Gastroesophageal sphincter (tissue), 4 donors: ENCODE data around the gene ABHD1. TPM values are rescaled to one million over a fixed set of nuclear protein-coding genes. Genes with fewer than 3 reads are reported as not detected.
"Not testable (repeated sequence)": the region's sequence is repeated elsewhere in the genome, so short reads cannot be mapped to it uniquely, and the experiment has no call there.

Experiments used
- ATAC-seq: fragments of 150-250 bp; one replicate; pipeline ENCODE4 v1.9.1; 2016; ENCODE audit warnings: mild to moderate bottlenecking, moderate library complexity
- H3K27ac ChIP-seq, 4 donors: fragments of 200-600 bp; sonication (generic) in 3 of 4; 1 replicate in 3 of 4; 2 replicates in 1 of 4; pipeline ENCODE4 v1.5.1; 2016 to 2019
- H3K27me3 ChIP-seq: fragments of 200-600 bp; sonication (generic); one replicate; pipeline ENCODE4 v1.5.1; 2019
- H3K36me3 ChIP-seq, 2 donors: fragments of 200-600 bp; sonication (generic); one replicate each; pipeline ENCODE4 v1.5.1; 2019; ENCODE audit warnings: control low read depth in 1 of 2
- H3K4me1 ChIP-seq, 3 donors: fragments of 200-600 bp; sonication (generic); 1 replicate in 2 of 3; 2 replicates in 1 of 3; pipeline ENCODE4 v1.5.1; 2016 to 2019; ENCODE audit warnings: control low read depth in 2 of 3
- H3K4me3 ChIP-seq, 2 donors: fragments of 200-600 bp; sonication (generic); one replicate each; pipeline ENCODE4 v1.5.1; 2019; ENCODE audit warnings: mild to moderate bottlenecking in 1 of 2, moderate library complexity in 1 of 2
- H3K9me3 ChIP-seq, 3 donors: fragments of 200-600 bp; sonication (generic); one replicate each; pipeline ENCODE4 v1.5.1; 2017 to 2019; ENCODE audit warnings: control low read depth in 2 of 3
- CTCF ChIP-seq, 4 experiments: fragments of 200-600 bp in 2 of 4; fragments of 450-650 bp in 2 of 4; sonication (generic) in 1 of 4; IDR thresholded peaks; one replicate each; pipeline ENCODE4 v1.5.1; 2017 to 2019; ENCODE audit warnings: antibody characterized with exemption in 4 of 4, mild to moderate bottlenecking in 2 of 4, moderate library complexity in 2 of 4
- EP300 ChIP-seq: sonication (generic); formaldehyde crosslinking; IDR thresholded peaks from one replicate; pipeline ENCODE4 v1.6.1; 2017; ENCODE audit warnings: antibody characterized with exemption, mild to moderate bottlenecking
- POLR2A ChIP-seq, 2 donors: fragments of 450-650 bp; IDR thresholded peaks; one replicate each; pipeline ENCODE4 v1.6.1; 2017; ENCODE audit warnings: antibody characterized with exemption in 2 of 2, mild to moderate bottlenecking in 2 of 2, moderate library complexity in 1 of 2
- POLR2AphosphoS5 ChIP-seq: sonication (generic); formaldehyde crosslinking; IDR thresholded peaks from one replicate; pipeline ENCODE4 v1.6.1; 2017; ENCODE audit warnings: antibody characterized with exemption
- WGBS, 2 donors: methylation state at CpG; one replicate each; pipeline ENCODE4 v1.1.5; 2018; ENCODE audit warnings: low coverage in 1 of 2; 5-methylcytosine and 5-hydroxymethylcytosine counted together
- total RNA-seq, 4 donors: library from RNA; depleted of rRNA; stranded (reverse); fragments of >200 nt; gene quantifications; one replicate each; pipeline ENCODE4 v1.1.0, GENCODE V29; 2016

Gene ABHD1
- 1 to 10 TPM in 1 of 4 donors, not detected in 3; 1.5 TPM for total RNA-seq

DNA sequence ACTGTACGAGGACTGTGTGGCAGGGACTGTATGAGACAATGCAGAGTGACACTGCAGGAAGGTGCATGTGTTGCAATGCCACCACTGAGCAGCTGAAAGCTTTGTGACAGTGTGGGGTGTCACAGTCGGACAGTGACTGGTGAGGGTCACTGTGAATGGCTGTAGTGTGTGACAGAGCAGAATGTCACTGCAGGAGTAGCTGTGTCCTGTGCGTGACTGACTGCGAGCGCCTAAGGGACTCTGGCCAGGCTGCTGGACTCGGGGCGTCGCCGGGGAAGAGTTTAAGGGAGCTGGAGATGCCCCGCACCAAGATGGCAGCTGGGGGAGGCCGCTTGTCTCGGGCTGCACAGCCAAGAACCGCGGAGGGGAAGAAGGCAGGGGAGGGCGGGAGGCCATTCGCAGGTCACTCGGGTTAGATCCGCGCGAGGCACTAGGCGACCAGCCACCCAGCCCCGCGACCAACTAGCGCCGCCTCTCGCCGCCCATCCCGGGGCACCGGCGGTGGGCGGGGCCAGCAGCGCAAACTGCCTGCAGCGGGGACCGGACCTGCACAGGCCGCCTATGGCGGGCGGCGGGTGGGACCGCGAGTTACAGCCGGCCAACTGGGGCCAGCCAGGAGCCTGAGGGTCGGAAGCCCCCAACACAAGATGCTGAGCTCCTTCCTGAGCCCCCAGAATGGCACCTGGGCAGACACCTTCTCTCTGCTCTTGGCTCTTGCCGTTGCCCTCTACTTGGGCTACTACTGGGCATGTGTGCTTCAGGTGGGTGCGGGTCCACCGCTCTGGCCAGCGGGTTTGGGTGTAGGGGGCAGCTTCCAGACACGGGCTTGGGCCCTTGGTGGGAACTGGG, at the start of gene ABHD1:
TSS of gene ABHD1 (plus strand) at position 514 of the 849 bp plus-strand sequence. CDS start at position 648, 134 bp downstream.
- peak within 1 kb of the TSS; percentile 44 to 69 for H3K4me3 ChIP-seq
- 6 to 7% methylated on average over 16 to 19 of the region's 47 CpGs for WGBS, 2 donors
- H3K4me1 ChIP-seq, result peaks cover 0 to 21% (median 2%) of the 10 kb centered on the region in 3 donors
- no peaks in the 10 kb centered on the region for H3K9me3 ChIP-seq
- no peak for TF ChIP-seq POLR2AphosphoS5
- peak in 1 of 4 experiments; percentile 27 for TF ChIP-seq CTCF (IDR thresholded peaks at IDR 0.05)
- peak in 1 of 2 donors; percentile 30 for TF ChIP-seq POLR2A (IDR thresholded peaks at IDR 0.05)
- no peaks in the 10 kb centered on the region for H3K36me3 ChIP-seq
- peak within 1 kb of the TSS in 3 of 4 donors; percentile 27 to 62 (median 55) for H3K27ac ChIP-seq
- peak; percentile 81 for ATAC-seq
- peaks cover 13% of the 10 kb centered on the region for H3K27me3 ChIP-seq

GRCh38 chr2:27074738-27075565, 48.7 kb upstream of the ABHD1 start:
- H3K9me3 ChIP-seq, result no peaks in the 10 kb centered on the region
- peaks cover 0 to 4% of the 10 kb centered on the region in 2 donors for H3K36me3 ChIP-seq
- no peak for ATAC-seq
- H3K27me3 ChIP-seq, result no peaks in the 10 kb centered on the region
- H3K4me3 ChIP-seq, result no peak overlapping the region
- peak overlapping the region; percentile 21 to 98 (median 96) for H3K27ac ChIP-seq
- WGBS, 2 donors, result 29 to 47% methylated on average over 3 to 4 of the region's 4 CpGs
- H3K4me1 ChIP-seq, result peaks cover 3 to 91% (median 33%) of the 10 kb centered on the region in 3 donors
- no peak for TF ChIP-seq POLR2A (IDR thresholded peaks at IDR 0.05)
- TF ChIP-seq EP300, result no peak
- no peak for TF ChIP-seq CTCF (IDR thresholded peaks at IDR 0.05)
- TF ChIP-seq POLR2AphosphoS5, result no peak

DNA sequence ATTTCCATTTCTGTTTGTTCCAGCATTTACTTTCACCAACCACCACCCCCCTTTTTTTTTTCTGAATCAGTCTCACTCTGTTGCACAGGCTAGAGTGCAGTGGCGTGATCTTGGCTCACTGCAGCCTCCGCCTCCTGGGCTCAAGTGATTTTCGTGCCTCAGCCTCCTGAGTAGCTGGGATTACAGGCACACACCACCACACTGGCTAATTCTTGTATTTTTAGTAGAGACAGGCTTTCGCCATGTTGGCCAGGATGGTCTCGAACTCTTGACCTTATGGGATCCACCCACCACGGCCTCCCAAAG, 48.1 kb upstream of the ABHD1 start:
- H3K27me3 ChIP-seq, H3K36me3 ChIP-seq, H3K9me3 ChIP-seq, ATAC-seq, H3K4me3 ChIP-seq: not testable (repeated sequence)
- 17 to 75% methylated on average over 1 to 4 of the region's 6 CpGs for WGBS, 2 donors
- H3K4me1 ChIP-seq, result peaks cover 0 to 91% (median 33%) of the 10 kb centered on the region in 3 donors
- H3K27ac ChIP-seq, result peak overlapping the region in 3 of 4 donors; percentile 96 to 98 (median 97)

- Histone ChIP-seq H3K27ac (peak overlapping the region in 3 of 4 donors; percentile 96 to 98 (median 97)), H3K27me3 (no peaks in the 10 kb centered on the region), H3K36me3 (no peaks in the 10 kb centered on the region), H3K9me3 (no peaks in the 10 kb centered on the region), H3K4me3 (no peak overlapping the region), H3K4me1 (peaks cover 0 to 93% (median 34%) of the 10 kb centered on the region in 3 donors)
- ATAC-seq, result no peak
- 61 to 89% methylated on average over 4 of the region's 4 CpGs for WGBS, 2 donors
- TF ChIP-seq POLR2A (IDR thresholded peaks at IDR 0.05) (no peak), POLR2AphosphoS5 (no peak), CTCF (IDR thresholded peaks at IDR 0.05) (no peak), EP300 (no peak)
Measured at GRCh38 chr2:27076323-27076722, 47.3 kb upstream of the ABHD1 start.

DNA sequence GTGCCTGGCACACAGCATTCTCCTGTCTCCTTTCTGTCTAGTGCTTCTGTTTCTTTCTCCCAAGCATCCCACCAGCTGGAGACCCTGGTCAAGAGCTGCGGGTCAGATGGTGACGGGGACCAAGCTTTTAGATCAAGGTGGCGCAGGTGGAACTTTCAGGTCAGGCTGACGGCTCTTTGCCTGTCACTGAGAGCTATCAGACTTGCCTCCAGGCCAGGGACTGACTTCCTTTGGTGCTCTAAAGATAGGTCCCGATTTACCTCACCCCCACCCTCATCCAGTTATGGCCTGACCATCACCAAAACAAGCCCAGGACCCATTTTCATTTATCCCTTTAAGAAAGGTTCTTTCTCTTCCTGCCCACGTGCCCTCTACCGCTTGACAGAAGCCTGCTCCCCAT, 46.4 kb upstream of the ABHD1 start:
- Histone ChIP-seq H3K36me3 (peaks cover 0 to 6% of the 10 kb centered on the region in 2 donors), H3K27me3 (no peaks in the 10 kb centered on the region), H3K27ac (peak overlapping the region; percentile 93 to 98 (median 96)), H3K9me3 (no peaks in the 10 kb centered on the region), H3K4me3 (no peak overlapping the region), H3K4me1 (peaks cover 2 to 98% (median 43%) of the 10 kb centered on the region in 3 donors)
- ATAC-seq, result no peak
- 22 to 26% methylated on average over 3 to 4 of the region's 7 CpGs for WGBS, 2 donors
- TF ChIP-seq POLR2A (IDR thresholded peaks at IDR 0.05), result no peak
- TF ChIP-seq CTCF (IDR thresholded peaks at IDR 0.05), result no peak
- no peak for TF ChIP-seq EP300
- TF ChIP-seq POLR2AphosphoS5, result no peak
